ENCODE results near the gene ARSK. TPM values are rescaled to one million over a fixed set of nuclear protein-coding genes. Genes with fewer than 3 reads are reported as not detected.

Gene ARSK
- total and polyA plus RNA-seq, 12 donors, result 2.3 to 15.3 (median 7.7) TPM

GRCh38 chr5:95524423-95524822 lies 30.5 kb upstream of the ARSK start:
- Histone ChIP-seq H3K4me3 (no peak overlapping the region), H3K9me3 (replicated peaks in 1 of 3) (no peaks in the 10 kb centered on the region), H3K4me1 (replicated peaks in 1 of 2) (no peaks in the 10 kb centered on the region), H3K27ac (no peak overlapping the region), H3K27me3 (no peaks in the 10 kb centered on the region), H3K36me3 (replicated peaks in 1 of 2) (peaks cover 0 to 51% of the 10 kb centered on the region in 2 donors)
- intact Hi-C loops (cut with DNase I), result no loop called here
- 89 to 95% (median 92%) methylated on average over 2 of the region's 2 CpGs for WGBS, 4 donors
- no peak for TF ChIP-seq POLR2A (IDR thresholded peaks at IDR 0.05)
- no peak for TF ChIP-seq CTCF (IDR thresholded peaks at IDR 0.05)
- no peak for DNase-seq

- Histone ChIP-seq H3K27me3 (no peaks in the 10 kb centered on the region), H3K27ac (no peak overlapping the region), H3K36me3 (replicated peaks in 1 of 2) (peaks cover 0 to 51% of the 10 kb centered on the region in 2 donors), H3K4me3 (no peak overlapping the region), H3K9me3 (replicated peaks in 1 of 3) (no peaks in the 10 kb centered on the region), H3K4me1 (replicated peaks in 1 of 2) (no peaks in the 10 kb centered on the region)
- intact Hi-C loops (cut with DNase I), result no loop called here
- DNase-seq, result no peak
- TF ChIP-seq POLR2A (IDR thresholded peaks at IDR 0.05), result no peak
- TF ChIP-seq CTCF (IDR thresholded peaks at IDR 0.05), result no peak
- 93 to 99% (median 98%) methylated on average over 2 of the region's 2 CpGs for WGBS, 4 donors
These were observed 28.0 kb upstream of the ARSK start for GRCh38 chr5:95526871-95527270.

- intact Hi-C loops (cut with DNase I), result no loop called here
- no peaks in the 10 kb centered on the region for H3K27me3 ChIP-seq
- H3K4me1 ChIP-seq (replicated peaks in 1 of 2), result peaks cover 0 to 6% of the 10 kb centered on the region in 2 donors
- no peaks in the 10 kb centered on the region for H3K9me3 ChIP-seq (replicated peaks in 1 of 3)
- H3K4me3 ChIP-seq, result no peak overlapping the region
- no peak for DNase-seq
- H3K36me3 ChIP-seq (replicated peaks in 1 of 2), result peaks cover 0 to 44% of the 10 kb centered on the region in 2 donors
- no peak overlapping the region for H3K27ac ChIP-seq
- TF ChIP-seq POLR2A (IDR thresholded peaks at IDR 0.05) (no peak), CTCF (IDR thresholded peaks at IDR 0.05) (no peak)
These were observed 26.3 kb upstream of the ARSK start for GRCh38 chr5:95528565-95528964.

GRCh38 chr5:95530416-95530815 lies 24.5 kb upstream of the ARSK start:
- Histone ChIP-seq H3K27ac (no peak overlapping the region), H3K27me3 (no peaks in the 10 kb centered on the region), H3K4me1 (replicated peaks in 1 of 2) (peaks cover 0 to 15% of the 10 kb centered on the region in 2 donors), H3K36me3 (replicated peaks in 1 of 2) (peaks cover 0 to 28% of the 10 kb centered on the region in 2 donors), H3K9me3 (replicated peaks in 1 of 3) (no peaks in the 10 kb centered on the region), H3K4me3 (no peak overlapping the region)
- TF ChIP-seq CTCF (IDR thresholded peaks at IDR 0.05) (no peak), POLR2A (IDR thresholded peaks at IDR 0.05) (no peak)
- 64 to 90% (median 79%) methylated on average over 2 of the region's 2 CpGs for WGBS, 4 donors
- DNase-seq, result peak; percentile 22 to 72 (median 53)
- intact Hi-C loops (cut with DNase I), result no loop called here
